ENCODE measurements around the gene NARF.
"Not testable (repeated sequence)": the region's sequence is repeated elsewhere in the genome, so short reads cannot be mapped to it uniquely, and the experiment has no call there.

NARF gene

DNA sequence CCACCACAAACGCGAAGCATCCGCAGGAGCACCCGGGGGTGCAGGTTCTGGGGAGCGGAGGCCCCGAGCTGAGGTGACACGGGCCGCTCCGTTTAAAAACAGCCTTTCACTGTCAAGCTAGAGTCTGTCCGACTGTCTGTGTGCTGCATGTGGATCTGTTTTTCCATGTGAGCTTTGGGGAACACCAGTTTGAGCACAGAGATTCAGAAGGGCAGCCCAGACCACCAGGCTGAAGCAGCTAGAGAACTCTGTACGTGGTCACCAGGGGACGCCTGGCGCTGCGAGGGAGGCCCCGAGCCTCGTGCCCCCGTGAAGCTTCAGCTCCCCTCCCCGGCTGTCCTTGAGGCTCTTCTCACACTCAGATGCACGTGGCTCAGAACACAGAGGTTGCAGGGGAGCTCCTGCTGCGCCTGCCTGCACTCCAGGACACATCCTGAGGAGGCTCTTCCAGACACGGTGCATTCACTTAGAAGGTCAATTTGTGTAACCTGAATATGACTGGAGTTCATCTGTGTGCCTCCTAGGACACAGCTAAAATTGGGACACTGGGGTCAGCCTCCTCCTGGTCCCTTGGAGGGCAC lies 45.3 kb downstream of the NARF start:
- no peak for DNase-seq

DNA sequence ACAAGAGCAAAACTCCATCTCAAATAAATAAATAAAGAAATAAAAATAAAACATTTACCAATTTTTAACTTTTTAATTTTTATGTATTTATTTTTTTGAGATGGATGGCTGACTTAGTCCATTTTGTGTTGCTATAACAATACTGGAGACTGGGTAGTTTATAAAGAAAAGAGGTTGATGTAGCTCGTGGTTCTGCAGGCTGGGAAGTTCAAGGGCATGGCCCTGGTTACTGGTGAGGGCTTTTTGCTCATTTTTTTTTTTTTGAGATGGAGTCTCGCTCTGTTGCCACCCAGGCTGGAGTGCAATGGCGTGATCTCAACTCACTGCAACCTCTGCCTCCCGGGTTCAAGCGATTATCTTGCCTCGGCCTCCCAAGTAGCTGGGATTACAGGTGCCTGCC lies 46.8 kb downstream of the NARF start:
- no peak for DNase-seq

DNA sequence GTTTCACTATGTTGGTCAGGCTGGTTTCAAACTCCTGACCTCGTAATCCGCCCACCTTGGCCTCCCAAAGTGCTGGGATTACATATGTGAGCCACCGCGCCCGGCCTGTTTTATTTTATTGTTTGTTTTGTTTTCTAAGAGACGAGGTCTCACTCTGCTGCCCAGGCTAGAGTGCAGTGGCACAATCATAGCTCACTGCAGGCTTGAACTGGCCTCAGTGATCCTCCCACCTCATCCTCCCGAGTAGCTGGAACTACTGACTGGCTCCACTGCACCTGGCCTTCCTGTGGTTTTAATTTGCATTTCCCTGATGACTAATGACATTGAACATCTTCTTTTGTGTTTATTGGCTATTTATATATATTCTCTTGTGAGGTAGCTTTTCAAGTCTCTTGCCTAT lies 47.9 kb downstream of the NARF start:
- not testable (repeated sequence) for DNase-seq

DNA sequence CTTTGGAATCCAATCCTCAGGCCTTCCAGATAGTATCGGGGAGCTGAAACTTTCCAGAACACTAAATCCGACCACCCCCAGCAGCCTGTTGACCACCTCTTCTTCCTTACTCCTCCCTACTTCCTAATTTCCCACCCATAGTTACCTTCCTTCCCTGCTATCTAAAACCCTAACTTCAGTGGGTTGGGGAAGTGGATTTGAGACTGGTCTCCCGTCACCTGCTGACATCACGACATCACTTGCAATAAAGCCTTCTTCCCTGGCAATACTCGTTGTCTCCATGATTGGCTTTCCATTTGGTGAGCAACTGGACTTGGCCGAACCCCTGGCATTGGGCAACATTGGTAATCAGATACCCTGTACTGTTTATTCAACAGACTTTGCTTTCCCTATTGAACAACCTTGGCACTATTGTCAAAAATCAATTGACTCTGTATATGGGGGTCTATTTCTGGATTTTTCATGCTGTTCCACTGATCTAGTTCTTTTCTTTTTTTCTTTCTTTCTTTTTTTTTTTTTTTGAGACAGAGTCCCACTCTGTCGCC lies 49.2 kb downstream of the NARF start:
- no peak for DNase-seq

DNA sequence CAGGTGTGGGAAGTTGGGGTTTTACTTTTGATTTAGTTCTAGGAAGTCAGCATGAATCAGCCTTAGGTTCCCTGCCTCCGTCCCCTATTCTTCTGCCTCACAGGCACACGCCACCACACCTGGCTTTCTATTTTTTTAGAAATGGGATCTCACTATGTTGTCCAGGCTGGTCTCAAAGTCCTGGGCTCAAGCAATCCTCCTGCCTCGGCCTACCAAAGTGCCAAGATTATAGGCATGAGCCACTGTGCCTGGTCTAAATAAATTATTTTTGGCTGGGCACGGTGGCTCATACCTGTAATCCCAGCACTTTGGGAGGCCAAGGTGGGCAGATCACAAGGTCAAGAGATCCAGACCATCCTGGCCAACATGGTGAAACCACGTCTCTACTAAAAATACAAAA lies 53.1 kb downstream of the NARF start:
- DNase-seq, result not testable (repeated sequence)

DNA sequence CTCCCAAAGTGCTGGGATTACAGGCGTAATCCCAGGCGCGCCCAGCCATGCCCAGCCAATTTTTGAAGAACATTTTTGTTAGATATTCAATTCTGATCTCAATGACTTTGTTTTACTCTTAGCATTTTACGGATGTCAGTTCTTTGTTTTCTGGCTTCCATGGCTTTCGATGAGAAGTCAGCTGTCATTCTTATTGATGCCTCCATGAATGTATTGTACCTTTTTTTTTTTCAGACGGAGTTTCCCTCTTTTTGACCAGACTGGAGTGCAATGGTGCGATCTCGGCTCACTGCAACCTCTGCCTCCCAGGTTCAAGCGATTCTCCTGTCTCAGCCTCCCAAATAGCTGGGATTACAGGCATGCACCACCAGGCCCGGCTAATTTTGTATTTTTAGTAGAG lies 55.3 kb downstream of the NARF start:
- not testable (repeated sequence) for DNase-seq

DNA sequence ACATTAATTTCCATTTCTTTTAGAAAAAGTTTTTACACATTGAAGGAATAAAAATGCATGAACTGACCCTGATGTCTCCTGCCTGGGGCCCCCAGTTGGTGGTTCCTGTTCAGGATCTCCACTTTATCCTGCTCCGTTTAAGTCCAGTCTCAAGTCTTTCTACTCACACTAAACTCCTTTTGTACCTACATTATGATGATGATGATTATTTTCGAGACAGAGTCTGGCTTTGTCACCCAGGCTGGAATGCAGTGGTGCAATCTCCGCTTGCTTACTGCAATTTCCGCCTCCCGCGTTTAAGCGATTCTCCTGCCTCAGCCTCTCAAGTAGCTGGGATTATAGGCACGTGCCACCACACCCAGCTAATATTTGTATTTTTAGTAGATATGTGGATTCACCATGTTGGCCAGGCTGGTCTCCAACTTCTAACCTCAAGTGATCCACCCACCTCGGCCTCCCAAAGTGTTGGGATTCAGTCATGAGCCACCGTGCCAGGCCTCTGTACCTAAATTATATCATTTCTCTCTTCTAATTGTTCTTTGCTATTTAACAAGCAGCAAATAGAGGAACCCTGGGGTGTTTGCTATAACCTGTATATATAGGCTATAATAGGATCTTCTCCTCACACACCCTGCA lies 58.8 kb downstream of the NARF start:
- DNase-seq, result no peak

DNA sequence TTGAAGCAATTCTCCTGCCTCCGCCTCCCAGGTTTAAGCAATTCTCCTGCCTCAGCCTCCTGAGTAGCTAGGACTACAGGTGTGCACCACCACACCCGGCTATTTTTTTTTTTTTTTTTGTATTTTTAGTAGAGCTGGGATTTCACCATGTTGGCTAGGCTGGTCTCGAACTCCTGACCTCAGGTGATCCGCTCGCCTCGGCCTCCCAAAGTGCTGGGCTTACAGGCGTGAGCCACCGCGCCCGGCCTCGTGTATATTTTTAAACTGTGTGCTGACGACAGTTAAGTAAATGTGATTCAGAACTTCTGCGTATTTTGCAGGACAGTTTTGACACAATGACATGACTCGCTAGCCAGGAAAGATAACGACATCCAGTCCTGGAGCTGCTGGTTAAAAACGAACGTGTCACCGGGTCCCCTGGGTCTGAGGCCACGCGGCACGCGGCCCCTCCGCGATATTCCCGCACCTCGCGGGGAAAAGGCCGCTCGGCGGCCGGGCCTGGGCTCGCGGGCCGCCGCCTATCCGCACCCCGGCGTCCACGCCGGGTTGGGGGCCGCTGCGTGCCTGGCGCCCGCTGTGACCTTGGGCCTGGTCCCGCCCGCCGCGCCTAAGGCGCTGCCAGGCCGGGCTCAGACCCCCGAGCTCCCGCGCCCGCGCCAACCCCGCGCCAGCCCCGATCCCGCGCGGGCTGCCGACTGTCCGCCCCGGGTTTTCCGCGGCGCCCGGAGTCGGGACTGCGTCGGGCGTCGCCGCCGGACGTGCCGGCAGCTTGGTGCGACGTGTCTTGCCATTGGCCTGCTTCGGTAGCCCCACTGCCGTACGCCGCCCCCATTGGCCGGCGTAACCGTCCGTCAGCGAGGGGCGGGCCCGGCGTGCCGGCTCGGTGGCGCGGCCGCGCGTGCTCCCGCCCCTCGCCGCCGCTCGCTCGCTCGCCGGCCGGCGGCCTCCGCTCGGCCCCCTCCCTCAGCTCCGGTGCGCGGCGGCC lies 60.6 kb downstream of the NARF start, which contains the start of gene FOXK2:
FOXK2 (plus strand) TSS at position 907 of the 985 bp plus-strand sequence. CDS start 157 bp downstream, outside the sequence.
- DNase-seq, result peak; percentile 98

DNA sequence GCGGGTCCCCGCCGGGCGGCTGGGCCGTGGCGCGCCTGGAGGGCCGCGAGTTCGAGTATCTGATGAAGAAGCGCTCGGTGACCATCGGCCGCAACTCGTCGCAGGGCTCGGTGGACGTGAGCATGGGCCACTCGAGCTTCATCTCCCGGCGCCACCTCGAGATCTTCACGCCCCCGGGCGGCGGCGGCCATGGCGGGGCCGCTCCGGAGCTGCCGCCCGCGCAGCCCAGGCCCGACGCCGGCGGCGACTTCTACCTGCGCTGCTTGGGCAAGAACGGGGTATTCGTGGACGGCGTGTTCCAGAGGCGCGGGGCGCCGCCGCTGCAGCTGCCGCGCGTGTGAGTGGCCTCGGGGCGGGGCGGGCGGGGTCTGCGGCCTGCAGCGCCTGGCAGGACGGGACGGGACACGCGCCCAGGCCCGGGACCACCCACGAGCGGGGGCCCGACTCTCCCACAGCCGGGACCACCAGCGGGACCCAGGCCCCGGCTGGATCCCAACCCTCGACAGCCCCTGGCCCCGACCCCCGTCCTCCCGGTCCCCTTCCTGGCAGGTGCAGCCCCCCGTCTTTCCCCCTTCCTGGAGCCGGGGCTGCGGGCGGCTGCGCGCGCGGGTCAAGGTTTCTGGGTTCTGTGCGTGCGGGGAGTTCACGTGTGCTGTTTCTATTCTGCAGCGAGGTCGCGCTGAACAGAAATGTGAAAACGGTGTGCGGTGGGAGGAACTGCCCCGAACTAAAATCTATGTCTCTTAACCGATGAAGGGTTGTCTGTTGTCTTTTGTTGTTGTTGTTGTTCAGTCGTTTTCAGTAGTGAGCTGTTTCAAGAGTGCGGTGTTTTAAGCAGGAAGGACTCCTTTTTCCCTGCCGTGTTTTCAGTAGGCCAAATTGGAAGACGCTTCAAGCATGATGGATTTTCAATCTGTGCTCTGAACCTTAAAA lies 61.7 kb downstream of the NARF start:
- no peak for DNase-seq

DNA sequence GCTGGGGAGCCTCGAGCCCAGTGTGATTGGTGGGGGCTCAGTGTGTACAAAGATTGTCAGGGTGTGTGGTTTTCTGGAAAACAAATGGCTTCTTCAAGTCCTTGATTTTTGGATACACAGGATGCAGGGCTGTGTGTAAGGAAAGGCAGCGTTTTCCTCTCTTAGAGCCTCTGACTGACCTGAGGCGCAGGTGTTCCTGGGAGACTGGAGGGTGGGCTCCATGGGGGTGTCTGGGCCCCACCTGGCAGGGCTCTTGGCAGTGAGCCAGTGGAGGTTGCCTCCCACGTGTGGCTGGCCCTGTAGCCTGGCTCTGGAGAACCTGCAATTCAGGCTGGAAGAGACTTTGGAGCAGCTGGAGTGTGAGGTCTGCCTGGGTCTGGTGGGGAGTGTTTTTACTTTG lies 66.0 kb downstream of the NARF start:
- no peak for DNase-seq

DNA sequence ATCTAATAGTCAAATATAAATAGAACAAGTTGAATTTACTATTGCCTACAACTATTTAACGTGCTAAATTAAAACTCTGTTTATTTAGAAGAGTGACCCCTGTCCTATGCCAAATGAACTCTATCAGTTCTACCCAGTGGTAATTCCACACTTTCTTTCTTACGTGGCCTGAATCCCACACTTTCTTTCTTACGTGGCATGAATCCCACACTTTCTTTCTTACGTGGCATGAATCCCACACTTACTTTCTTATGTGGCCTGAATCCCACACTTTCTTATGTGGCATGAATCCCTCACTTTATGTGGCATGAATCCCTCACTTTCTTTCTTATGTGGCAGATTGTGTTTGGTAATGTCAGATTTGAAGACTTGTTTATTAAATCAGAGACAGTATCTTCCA lies 67.2 kb downstream of the NARF start:
- no peak for DNase-seq

DNA sequence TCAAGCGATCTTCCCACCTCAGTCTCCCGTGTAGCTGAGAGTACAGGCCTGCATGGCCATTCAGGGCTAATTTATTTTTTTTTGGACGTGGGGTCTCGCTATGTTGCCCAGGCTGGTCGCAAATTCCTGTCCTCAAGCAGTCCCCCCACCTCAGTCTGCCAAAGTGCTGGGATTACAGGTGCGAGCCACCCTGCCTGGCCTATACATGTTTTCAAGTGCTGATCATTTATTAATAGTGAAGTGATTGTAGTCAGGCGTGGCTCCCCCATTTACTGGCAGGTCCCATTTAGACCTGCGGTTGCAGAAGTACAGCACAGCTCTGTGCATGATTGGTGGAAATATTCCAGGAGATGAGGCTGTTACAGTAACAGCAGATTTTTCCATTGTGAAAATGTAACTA lies 69.4 kb downstream of the NARF start:
- no peak for DNase-seq

DNA sequence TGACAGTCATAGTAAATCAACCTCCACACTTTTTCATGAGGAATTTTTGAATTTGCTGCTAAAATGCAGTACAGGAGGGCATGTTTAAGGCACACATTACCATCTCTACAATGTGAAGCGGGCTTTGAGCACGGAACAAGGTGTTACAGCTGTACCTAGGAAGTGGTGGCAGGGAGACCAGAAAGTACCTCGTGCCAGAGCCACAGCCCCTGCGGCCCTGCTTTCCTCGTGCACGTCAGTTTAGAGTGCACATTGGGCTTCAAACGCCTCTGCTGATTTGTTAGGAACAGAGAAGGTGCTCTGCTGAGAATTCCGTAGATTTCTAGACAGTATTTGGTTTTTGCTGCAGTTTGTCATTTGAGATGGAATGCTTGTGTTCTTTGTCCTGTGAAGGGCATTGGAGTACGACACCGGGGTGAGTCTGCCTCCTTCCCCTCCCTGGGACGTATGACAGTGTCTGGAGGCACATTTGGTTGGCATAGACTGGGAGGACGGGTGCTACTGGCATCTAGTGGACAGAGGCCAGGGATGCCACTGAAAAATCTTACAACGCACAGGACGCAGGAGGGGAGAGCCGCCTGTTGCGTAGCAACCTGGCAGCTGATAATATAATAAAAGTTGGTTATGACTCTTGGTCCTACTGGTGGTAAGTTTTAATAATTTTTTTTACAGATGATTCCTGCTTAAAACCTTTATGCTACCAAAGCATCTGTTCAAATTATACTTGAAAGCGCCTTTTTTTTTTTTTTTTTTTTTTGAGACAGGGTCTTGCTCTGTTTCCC lies 70.1 kb downstream of the NARF start:
- DNase-seq, result peak; percentile 76

DNA sequence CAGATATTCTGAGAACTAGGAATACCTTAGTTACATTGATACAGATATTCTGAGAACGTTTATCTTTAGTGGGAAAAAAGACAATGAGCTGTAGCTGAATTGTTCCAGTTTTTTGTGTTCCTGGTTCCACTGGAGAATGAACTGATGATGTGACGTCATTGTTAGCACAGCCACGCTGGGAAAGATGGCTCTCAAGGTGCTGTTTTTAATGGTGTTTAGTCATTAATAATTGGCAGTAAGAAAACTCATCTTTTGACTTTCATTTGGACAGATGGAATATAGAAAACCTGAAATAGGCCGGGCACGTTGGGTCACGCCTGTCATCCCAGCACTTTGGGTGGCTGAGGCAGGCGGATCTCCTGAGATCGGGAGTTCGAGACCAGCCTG lies 71.4 kb downstream of the NARF start:
- DNase-seq, result no peak

DNA sequence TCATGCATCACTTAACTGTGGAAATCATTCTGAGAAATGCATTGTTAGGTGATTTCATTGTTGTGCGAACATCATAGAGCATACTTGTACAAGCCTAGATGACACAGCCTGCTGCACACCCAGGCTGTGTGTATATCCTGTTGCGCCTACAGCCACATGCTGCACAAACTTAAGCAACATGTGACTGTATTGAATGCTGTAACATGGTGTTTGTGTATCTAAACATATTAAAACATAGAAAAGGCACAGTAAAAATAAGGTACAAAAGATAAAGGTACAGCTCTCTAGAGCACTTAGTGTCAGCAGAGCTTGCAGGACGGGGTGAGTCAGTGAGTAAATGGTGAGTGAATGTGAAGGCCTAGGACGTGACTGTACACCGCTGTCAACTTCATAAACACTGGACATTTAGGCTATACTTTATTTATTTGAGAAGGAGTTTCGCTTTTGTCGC lies 72.9 kb downstream of the NARF start:
- DNase-seq, result no peak

DNA sequence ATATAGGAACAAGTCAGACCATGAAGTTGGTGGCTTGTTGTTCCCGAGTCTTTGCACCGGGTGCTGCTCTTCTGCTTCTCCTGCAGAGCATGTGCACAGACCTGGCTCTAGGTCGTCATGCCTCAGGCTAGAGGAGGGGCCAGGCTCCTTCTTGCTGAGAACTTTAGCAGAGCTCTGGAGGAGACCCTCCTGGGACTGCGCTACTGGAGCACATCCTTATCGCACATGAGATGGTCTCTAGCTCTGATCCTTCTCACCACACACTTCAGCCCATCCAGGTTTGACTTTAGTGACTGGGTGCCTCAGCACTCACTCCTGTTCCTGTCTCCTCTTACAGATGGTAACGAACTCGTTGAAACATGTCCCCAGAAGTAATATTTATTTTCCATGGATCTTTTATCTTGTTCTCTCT lies 75.9 kb downstream of the NARF start:
- peak; percentile 89 for DNase-seq

DNA sequence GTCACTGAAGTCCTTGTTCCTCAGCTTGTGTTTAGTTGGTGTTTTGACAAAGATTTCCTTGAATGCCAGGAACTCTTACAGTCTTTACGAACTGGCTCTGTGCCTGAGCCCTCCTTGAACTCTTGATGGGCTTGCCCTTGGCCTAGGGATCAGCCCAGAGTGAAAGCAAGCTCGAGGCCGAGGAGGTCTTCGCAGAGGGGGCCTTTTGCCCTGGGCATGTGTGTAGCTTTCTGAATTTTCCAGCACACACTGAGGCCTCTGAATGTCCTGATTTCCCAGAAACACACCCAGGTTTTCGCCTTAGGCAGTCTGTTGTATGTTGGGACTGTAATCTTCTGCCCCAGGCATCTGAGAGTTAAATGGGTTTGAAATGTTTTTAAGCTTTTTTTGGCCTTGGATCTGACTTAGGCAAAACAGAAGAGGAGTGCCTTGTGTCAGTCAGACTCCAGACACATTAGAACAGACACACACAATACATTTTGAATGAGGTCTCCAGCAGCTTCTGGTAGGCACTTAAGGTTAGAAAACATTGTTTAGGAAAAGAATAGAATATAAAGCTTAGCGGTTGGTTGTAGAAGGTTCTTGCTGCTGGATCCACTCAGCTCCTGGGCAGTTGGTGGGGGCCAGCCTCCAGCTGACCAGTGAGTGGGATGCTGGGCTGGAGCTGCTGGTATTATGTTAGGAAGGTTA lies 78.1 kb downstream of the NARF start:
- DNase-seq, result peak; percentile 84

DNA sequence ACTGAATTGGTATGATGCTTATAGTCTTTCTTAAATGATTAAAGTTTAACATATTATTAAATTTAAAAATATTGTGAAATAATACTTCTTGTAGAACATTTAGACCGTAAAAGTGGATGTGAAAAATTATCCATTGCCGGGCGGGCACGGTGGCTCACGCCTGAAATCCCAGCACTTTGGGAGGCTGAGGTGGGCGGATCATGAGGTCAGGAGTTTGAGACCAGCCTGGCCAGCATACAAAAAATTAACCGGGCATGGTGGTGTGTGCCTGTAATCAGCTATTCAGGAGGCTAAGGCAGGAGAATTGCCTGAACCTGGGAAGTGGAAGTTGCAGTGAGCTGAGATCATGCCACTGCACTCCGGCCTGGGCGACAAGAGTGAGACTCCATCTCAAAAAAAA lies 78.7 kb downstream of the NARF start:
- DNase-seq, result not testable (repeated sequence)

DNA sequence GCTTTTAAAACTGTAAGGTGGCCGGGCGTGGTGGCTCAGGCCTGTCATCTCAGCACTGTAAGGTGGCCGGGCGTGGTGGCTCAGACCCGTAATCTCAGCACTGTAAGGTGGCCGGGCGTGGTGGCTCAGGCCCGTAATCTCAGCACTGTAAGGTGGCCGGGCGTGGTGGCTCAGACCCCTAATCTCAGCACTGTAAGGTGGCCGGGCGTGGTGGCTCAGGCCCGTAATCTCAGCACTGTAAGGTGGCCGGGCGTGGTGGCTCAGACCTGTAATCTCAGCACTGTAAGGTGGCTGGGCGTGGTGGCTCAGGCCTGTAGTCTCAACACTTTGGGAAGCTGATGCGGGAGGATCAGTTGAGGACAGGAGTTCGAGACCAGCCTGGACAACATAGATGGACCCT lies 80.5 kb downstream of the NARF start:
- not testable (repeated sequence) for DNase-seq

Data from islet precursor cell (in vitro differentiated cells).